Islet precursor cell (in vitro differentiated cells): Measurements from ENCODE around the gene CLCF1.
"Not testable (repeated sequence)": the region's sequence is repeated elsewhere in the genome, so short reads cannot be mapped to it uniquely, and the experiment has no call there.

ENCODE experiments used
- DNase-seq: peaks from one replicate; pipeline ENCODE4 v3.0.0-alpha.2; 2018

The CLCF1 gene

DNA sequence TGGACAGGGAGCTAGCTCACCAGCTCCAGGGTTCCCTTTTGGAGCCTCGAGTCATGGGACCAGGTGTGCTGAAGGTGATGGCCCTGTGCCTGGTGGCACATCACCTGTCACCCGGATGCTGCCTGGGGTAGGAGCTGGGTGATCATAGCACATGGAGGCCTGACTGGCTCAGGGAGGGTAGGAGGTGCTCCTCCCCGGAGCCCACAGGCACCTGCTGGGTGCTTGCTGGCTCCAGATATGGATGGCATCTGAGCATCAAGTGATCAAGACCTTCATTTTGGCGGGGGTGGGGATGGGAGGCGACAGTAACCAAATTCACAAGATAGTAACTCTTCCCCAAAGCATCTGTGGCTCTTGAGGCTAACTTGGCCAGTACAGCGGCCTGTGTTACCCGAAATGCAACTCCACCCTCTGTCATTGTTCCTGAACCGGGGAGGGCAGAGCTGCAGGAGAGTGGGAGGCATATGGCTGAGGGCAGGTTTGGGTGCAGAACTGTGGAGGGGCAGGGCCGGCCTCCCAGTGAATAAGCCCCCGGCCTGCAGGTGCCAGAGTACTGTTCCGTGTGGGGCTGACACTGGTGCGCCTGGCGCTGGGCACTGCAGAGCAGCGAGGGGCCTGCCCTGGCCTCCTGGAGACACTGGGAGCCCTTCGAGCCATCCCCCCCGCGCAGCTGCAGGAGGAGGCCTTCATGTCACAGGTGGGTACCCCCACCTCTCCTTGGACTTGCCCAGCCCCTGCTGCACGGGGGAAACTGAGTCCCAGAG lies 35.2 kb upstream of the CLCF1 start:
- DNase-seq: no peak

DNA sequence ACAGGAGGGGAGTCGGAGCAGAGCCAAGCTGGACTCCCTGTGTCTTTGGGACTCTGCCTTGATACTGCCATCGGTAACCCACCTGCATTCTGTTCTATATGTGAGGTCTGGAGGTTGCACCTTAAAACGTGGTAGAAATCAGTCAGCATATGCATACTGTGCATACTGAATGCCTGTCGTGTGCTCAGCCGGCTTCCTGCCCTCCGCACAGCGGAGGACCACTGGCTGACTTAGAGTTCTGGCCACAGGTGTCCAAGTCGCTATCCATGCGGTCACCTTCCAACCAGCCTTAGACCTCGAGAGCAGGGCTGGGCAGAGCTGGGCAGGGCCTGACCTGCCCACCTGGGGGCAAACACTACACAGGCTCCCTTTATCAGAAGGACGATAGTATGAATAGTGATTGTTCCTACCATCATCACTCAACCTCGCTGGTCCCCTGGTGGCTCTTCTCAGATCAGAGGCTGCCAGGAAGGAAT lies 34.3 kb upstream of the CLCF1 start:
- DNase-seq: no peak

DNA sequence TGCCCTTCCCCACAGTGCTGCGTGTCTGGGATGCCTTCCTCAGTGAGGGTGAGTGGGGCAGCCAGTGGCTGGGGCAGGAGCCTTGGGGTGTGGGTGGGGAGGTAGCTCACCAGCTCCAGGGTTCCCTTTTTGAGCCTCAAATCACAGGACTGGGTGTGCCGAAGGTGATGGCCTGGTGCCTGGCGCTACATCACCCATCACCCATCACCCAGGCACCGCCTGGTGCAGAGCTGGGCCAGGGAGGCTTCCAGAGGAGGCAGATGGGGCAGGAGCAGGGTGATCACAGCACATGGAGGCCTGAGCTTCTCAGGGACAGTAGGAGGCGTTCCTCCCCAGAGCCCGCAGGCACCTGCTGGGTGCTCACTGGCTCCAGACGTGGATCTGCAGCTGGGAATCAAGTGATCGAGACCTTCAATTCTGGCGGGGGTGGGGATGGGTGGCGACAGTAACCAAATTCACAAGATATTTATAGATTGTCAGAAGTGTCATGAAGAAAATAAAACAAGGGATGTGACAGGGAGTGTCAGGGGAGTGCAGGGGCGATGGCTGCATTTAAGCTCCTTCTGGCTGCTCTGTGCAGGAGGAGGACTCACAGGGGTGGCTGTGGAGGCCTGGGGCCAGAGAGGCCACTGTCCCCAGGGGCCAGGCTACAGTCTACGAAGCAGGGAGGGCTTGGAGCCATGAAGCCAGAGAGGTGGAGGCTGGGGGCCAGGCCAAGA lies 33.7 kb upstream of the CLCF1 start:
- no peak for DNase-seq

DNA sequence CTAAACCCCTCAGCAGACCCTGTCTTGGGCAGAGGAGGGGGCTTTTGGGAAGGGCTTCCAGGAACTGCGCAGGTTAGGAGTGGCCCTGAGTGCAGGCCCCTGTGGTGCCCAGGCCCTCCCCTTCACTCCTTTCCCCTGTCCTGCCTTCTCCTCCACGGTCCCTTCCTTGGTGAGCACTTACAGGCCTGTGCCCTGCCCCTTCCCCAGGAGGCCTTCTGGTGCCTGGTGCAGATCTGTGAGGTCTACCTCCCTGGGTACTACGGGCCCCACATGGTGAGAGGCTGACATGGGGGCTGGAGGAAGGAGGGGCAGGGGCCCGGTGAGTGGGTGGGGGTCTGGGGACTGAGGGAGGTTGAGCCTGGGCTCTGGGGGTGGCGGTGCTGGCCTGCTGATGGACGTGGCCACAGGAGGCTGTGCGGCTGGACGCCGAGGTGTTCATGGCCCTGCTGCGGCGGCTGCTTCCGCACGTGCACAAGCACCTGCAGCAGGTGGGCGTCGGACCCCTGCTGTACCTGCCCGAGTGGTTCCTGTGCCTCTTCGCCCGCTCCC lies 33.1 kb upstream of the CLCF1 start:
- DNase-seq: no peak

DNA sequence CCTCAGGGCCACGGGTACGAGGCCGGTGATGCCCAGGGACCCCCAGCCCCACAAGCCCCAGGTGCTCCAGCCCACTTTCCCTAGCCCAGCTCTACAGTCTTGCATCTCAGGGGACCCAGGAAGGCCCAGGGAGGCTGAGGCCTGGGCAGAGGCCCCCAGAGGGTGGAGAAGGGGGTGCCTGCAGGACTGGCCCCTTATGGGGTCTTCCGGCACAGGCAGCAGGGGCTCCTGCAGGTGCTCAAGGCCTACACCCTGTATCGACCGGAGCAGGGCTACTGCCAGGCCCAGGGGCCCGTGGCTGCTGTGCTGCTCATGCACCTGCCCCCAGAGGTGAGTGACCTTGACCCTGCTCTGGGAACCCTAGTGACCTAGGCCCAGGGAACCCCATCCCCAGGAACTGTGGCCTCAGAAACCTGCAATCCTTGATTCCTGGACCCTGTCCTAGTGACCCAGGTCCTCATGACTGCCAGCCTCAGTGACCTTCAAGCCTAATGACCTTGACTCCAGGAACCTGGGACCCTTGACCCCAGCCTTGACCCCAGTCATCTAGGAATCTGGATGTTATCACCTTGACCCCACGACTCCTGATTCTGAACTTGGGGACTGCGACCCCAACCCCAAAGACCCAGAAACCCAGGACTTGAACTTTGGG lies 32.4 kb upstream of the CLCF1 start:
- DNase-seq: no peak

DNA sequence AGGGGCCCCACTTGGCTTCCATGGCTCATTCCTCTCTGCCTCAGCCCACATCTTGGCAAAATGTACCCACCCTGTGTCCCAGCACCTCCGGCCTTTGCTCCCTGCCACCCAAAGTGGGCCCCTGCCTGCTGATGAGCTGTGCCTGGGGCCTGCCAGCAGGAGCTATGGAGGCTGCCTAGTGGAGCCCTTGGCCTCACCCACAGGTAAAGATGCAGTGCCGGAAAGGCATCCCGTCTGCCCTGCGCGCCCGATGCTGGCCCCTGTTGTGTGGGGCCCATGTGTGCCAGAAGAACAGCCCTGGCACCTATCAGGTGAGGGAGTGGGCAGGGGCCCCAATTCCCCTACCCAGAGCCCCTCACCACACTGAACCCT lies 31.8 kb upstream of the CLCF1 start:
- DNase-seq: no peak

DNA sequence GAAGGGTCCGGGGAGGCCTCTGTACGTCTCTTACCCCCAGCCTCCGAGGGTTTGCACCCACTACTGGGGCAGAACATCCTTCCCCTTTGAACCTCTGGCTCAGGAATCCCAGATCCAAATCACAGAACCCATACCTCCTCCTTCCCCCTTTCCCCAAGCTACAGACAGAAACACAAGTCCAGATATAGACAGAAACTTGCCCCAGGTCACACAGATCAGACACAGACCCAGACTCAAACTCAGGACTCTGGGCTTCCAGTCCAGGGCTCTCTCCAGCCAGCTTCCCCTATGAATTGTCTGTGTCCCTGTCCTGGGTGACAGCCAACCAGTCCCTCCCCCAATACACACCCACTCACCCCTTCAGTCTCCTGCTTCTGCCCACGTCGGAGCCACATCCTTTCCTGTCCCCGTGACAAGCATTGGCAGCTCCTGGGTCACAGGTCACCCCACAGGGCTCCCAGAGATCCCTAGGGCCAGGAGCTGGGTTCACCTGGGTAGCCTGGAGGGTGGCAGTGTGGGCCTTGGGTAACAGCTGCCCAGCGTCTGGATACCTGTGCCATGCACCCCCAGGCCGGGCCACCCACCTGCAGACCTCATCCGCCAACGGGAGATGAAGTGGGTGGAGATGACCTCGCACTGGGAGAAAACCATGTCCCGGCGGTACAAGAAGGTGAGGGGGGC lies 31.3 kb upstream of the CLCF1 start:
- DNase-seq: no peak

DNA sequence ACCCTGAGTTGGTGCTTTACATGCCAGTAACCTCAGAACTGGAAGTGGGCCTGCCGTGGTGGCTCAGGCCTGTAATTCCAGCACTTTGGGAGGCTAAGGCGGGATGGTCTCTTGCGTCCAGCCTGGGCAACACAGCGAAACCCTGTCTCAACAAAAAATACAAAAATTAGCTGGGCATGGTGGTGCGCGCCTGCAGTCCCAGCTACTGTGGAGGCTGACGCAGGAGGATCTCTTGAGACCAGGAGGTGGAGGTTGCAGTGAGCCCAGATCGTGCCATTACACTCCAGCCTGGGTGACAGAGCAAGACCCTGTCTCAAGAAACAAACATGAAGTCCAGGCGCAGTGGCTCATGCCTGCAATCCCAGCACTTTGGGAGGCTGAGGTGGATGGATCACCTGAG lies 29.7 kb upstream of the CLCF1 start:
- not testable (repeated sequence) for DNase-seq

DNA sequence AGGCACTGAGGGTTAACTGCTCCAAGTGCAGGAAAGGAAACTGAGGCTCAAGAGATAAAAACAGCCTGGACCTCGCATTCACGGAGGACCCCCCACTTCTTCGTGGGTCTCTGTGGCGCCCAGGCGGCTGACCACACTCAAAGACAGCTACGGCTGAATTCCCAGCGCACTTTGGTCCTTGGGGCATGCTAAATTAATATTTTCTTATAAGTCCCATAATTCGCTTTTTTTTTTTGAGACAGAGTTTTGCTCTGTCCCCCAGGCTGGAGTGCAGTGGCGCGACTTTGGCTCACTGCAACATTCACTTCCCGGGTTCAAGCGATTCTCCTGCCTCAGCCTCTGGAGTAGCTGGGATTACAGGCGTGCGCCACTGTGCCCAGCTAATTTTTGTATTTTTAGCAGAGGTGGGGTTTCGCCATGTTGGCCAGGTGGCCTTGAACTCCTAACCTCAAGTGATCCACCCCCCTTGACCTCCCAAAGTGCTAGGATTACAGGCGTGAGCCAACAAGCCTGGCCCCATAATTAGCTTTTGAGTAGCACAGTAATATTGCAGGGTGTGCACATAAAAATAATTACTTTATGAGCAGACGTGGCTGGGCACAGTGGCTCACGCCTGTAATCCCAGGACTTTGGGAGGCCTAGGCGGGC lies 28.9 kb upstream of the CLCF1 start:
- DNase-seq: not testable (repeated sequence)

DNA sequence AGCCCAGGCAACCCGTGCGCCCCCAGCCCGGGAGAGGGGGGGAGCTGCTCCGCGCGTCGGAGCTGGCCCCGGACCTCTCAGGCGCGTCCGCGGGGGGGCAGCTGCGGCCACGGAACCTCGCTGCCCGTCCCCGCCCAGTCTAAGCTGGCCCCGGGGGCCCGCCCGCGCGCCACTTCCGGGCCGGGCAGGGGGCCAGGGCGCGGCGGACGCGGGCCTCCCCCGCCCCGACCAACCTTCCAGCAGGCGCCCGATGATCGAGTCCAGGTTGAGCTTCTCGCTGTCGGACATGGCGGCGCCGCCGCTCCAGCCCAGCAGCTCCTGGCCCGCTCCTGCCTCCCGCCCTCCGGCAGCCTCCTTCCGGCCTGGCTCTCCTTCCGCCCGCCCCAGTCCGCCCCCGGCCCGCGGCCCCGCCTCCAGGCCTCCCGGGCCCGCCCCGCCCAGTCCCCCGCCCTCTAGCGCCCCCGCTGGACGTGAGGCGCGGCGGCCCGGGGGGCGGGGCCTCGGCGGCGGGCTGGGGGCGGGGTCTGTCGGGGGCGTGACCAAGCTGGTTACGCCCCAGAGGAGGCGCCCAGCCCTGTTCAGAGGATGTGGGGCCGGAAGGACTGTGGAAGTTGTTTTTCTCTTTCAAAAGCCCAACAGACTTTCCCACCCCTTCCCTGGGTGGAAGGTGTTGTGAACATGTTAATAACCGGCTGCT lies 28.2 kb upstream of the CLCF1 start, which contains the start of gene PPP1CA:
Gene PPP1CA (minus strand): TSS at position 364 of the 697 bp plus-strand sequence. CDS start 76 bp downstream, at position 288.
- DNase-seq: peak; percentile 94

DNA sequence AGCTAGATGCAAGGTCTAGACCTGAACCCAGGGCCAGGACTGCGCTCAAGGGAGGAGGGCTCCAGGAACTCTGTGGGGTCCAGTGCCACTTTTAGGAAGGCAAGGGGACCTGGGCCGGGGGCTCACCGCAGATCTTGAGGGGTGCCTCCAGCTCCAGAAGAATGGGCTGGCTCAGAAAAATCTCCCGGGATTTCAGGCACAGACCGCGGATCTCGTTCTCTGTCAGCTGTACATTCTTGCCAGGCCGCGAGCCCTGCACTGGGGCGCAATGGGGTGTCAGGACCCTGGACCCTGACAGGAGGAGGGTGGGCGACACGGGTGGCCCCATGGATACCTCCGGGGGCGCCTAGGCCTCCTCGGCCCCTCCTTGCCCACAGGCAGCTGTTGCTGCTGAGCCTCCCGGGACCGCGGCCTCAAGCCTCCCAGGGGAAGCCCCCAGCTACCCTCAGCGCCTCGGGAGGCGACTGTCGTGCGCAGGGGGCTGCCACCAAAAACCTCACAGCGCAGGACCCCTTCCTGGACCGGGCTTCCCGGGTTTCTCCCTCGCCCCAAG lies 27.6 kb upstream of the CLCF1 start:
- DNase-seq: no peak

DNA sequence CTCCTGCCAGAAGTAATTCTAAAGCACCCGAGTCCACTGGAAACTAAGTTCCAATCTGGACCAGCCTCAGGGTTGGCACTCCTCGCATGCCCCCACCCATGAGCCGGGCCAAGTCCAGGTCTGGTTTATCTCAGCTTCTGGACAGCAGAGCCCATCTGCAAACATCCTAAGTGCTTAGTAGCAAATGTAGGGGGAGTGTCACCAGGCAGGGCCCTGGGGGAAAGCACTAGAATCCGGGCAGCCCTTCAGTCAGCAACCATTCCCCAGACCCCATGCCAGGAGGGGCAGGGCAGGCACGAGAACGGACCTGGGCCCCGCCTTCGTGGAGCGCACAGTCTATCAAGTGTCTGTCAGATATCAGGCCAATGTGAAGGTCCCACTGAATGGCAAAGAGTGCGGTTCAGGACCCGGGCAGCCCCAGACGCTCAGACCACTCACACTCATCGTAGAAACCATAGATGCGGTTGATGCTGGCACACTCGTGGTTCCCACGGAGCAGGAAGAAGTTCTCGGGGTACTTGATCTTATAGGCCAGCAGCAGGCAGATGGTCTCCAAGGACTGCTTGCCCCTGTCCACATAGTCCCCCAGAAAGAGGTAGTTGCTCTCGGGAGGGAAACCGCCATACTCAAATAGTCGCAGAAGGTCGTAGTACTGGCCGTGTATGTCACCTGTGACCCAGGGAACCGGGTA lies 27.0 kb upstream of the CLCF1 start:
- DNase-seq: no peak

DNA sequence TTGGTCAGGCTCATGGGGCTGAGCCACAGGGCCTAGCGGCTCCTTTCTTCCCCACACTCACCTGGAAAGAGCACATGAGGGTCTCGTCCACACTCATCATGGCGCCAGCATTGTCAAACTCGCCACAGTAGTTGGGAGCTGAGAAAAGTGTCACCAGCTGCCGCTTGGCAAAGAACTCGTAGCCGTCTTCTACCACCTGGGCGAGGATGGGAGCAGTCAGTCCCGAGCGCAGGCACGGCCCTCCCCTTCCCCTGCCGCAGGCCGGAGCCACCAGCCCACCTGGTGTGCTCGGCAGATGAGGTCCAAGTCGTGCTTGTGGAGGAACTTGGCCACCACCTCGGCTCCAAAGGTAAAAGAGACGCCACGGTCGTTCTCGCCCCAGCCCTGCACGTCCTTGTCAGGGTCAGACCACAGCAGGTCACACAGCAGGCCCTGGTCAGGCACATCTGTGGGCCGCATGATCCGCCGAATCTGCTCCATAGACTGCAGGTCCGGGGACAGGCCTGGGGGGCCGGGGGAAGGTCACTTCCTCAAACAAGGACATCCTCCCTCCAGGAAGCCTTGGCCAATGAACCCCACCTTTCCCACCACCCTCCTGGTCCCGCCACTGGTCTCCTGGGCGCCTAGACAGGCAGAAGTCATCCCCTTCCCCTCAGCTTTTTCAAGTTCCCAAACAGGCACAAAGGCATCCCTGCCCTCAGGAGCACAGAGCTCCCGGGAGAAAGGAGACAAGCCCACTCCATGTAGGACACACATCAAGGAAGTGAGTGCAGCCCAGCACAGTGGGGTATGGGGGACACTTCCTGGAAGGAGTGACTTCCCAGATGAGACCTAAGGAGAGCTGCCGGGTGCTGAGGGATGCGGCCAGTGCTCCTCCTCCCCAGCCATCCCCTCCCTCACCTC lies 25.5 kb upstream of the CLCF1 start:
- DNase-seq: no peak

DNA sequence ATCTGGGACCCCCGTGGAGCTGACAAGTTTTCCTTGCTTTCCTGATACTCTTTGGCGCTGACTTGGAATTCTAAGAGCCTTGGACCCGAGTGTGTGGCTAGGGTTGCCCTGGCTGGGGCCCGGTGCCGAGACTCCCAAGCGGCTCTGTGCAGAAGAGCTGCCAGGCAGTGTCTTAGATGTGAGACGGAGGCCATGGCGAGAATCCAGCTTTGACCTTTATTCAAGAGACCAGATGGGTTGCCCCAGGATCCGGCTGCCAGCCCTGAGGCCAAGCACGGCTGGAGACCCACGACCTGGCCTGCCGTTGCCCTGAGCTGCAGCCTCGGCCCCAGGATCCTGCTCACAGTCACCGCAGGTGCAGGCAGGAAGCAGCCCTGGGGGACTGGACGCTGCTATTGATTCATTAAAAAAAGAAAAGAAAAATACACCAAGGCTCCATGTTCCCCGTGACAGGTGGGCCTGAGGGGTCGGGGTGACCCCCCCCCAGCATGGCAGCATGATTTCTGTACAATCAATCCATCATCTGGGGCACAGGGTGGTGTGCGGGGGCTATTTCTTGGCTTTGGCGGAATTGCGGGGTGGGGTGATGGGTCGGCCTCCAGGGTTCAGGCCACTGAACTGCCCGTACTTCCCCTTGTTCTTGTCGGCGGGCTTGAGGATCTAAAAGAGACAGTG lies 24.7 kb upstream of the CLCF1 start:
- DNase-seq: no peak

DNA sequence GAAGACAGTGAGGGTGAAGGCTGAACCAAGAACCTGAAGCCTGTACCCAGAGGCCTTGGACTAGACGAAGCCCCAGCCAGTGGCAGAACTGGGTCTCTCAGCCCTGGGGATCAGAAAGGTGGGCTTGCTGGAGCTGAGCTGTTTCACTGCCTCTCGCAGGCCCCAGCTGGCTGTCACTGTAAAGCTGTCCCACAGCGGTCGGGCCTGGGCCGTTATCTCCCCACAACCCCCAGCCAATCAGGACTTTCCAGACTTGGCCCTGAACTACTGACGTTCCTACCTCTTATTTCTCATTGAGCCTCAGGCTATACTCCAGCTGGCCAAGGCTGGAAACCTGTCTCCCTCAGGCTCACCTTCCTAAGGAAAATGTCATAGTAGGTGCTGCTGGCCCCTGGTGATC lies 24.1 kb upstream of the CLCF1 start:
- DNase-seq: no peak

DNA sequence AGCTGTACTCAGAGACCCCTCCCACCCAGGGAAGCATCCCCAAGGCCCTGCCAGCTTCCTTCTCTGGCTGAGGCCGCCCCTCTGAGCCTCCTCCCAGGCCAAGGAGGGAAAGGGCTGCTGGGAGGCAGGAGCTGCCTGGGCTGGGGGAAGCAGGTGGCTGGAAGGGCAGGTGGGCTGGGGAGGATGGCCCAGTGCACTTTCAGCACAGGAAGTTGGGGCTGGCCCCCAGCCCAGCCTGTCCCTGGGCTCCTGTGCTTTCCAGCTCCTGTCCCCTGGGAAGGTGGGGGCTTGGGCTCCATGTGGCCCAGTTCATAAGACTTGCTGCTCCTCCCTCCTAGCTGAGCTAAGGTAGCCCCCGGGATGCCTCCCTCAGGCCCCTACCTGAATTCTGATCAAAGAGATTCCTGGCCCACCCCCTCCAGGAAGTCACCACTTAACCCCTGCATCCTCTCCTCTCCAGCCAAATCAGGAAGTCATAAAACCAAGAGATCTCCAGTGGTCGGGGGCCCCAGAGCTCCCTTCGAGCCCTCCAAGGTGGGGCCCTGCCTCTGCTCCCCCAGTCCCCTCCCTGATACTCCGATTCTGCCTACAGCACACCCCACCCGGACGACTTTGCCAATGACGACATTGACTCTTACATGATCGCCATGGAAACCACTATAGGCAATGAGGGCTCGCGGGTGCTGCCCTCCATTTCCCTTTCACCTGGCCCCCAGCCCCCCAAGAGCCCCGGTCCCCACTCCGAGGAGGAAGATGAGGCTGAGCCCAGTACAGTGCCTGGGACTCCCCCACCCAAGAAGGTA lies 23.4 kb upstream of the CLCF1 start:
- no peak for DNase-seq

DNA sequence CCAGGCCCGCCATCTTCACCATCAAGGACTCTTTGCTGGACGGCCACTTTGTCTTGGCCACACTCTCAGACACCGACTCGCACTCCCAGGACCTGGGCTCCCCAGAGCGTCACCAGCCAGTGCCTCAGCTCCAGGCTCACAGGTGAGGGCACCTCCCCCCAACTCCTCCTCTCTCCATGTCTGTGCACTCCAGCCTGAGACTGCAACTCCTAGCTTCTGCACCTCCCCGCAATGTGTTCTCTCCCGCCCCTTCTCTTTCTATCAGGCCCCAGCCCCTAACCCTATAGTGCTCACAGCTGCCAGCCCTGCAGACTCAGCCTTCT lies 22.8 kb upstream of the CLCF1 start:
- no peak for DNase-seq

DNA sequence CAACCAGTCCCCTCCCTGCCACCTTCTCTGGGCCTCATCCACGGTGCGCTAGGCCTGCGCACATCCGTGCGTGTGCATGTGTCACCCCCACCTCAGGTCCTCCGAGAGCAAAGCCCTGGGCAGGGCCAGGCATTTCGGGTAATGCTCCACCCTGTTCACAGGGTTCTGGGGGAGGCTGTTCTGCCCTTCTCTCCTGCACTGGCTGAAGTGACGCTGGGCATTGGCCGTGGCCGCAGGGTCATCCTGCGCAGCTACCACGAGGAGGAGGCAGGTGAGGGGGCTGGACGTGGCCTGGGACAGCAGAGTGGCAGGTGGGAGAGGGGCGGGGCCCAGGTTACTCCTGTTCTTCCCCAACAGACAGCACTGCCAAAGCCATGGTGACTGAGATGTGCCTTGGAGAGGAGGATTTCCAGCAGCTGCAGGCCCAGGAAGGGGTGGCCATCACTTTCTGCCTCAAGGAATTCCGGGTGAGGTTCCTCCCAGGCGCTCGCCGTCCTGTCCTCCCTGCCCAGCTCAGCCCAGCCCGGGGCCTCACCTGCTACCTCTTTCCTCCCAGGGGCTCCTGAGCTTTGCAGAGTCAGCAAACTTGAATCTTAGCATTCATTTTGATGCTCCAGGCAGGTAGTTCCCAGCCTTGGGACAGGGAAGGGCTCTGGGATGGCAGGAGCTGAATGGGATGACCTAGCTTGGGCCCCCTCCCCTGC lies 22.3 kb upstream of the CLCF1 start:
- no peak for DNase-seq
